ENCODE results near the gene OR51G2.
"Not testable (repeated sequence)": the region's sequence is repeated elsewhere in the genome, so short reads cannot be mapped to it uniquely, and the experiment has no call there.

OR51G2 gene, protein sequence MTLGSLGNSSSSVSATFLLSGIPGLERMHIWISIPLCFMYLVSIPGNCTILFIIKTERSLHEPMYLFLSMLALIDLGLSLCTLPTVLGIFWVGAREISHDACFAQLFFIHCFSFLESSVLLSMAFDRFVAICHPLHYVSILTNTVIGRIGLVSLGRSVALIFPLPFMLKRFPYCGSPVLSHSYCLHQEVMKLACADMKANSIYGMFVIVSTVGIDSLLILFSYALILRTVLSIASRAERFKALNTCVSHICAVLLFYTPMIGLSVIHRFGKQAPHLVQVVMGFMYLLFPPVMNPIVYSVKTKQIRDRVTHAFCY

GRCh38 chr11:4919250-4919649 lies at the start of gene OR51G2:
Gene OR51G2 (minus strand): TSS chr11:4919350. CDS start chr11:4915663, 3,687 bp downstream.
- Mint-ChIP-seq H3K9me3 (no peaks in the 10 kb centered on the region), H3K4me1 (ENCODE audit: low read depth) (no peaks in the 10 kb centered on the region), H3K27me3 (peaks cover 7% of the 10 kb centered on the region), H3K27ac (no peak within 1 kb of the TSS), H3K36me3 (ENCODE audit: low read depth) (no peaks in the 10 kb centered on the region), H3K4me3 (no peak within 1 kb of the TSS)
- DNase-seq = no peak

GRCh38 chr11:4962816-4963215 lies 43.7 kb upstream of the OR51G2 start:
- H3K27ac Mint-ChIP-seq = no peak overlapping the region
- H3K9me3 Mint-ChIP-seq = peaks cover 3% of the 10 kb centered on the region
- no peaks in the 10 kb centered on the region for H3K4me1 Mint-ChIP-seq (ENCODE audit: low read depth)
- no peak for DNase-seq
- H3K4me3 Mint-ChIP-seq = no peak overlapping the region
- H3K27me3 Mint-ChIP-seq = no peaks in the 10 kb centered on the region
- H3K36me3 Mint-ChIP-seq (ENCODE audit: low read depth) = no peaks in the 10 kb centered on the region

GRCh38 chr11:4960877-4961276 lies 41.7 kb upstream of the OR51G2 start:
- Mint-ChIP-seq H3K27ac (no peak overlapping the region), H3K9me3 (peaks cover 3% of the 10 kb centered on the region), H3K4me1 (ENCODE audit: low read depth) (no peaks in the 10 kb centered on the region), H3K4me3 (no peak overlapping the region), H3K27me3 (no peaks in the 10 kb centered on the region), H3K36me3 (ENCODE audit: low read depth) (no peaks in the 10 kb centered on the region)
- no peak for DNase-seq

DNA sequence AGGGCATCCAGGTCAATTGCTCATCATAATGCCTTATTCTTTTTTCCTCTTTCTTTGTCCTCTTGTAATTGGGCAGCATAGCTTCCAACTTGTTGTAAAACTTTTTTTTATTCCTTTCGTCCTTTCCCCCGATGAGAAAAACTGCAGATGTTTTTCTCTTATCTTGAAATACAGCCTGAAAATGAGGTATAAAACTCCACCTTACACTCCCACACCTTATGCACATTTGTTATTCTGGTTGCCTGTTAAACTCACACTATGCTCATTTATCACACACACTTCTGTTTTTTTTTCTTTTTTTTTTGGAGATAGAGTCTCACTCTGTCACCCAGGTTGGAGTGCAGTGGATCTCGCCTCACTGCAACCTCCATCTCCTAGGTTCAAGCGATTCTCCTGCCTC lies 38.2 kb upstream of the OR51G2 start:
- H3K27me3 Mint-ChIP-seq = no peaks in the 10 kb centered on the region
- H3K9me3 Mint-ChIP-seq = no peaks in the 10 kb centered on the region
- no peak overlapping the region for H3K4me3 Mint-ChIP-seq
- H3K4me1 Mint-ChIP-seq (ENCODE audit: low read depth) = no peaks in the 10 kb centered on the region
- H3K36me3 Mint-ChIP-seq (ENCODE audit: low read depth) = no peaks in the 10 kb centered on the region
- no peak for DNase-seq
- no peak overlapping the region for H3K27ac Mint-ChIP-seq

GRCh38 chr11:4955613-4956012 lies 36.5 kb upstream of the OR51G2 start, which contains the start of gene OR51A2:
Gene OR51A2 (minus strand): TSS chr11:4955713. CDS start chr11:4955713, 0 bp downstream.
- H3K9me3 Mint-ChIP-seq; H3K27ac Mint-ChIP-seq; H3K4me1 Mint-ChIP-seq (ENCODE audit: low read depth); H3K27me3 Mint-ChIP-seq; H3K36me3 Mint-ChIP-seq (ENCODE audit: low read depth); H3K4me3 Mint-ChIP-seq; DNase-seq: not testable (repeated sequence)

GRCh38 chr11:4947505-4947904 lies 28.4 kb upstream of the OR51G2 start, which contains the start of gene OR51A4:
Gene OR51A4 (minus strand): TSS chr11:4947605. CDS start chr11:4947100, 505 bp downstream.
- H3K9me3 Mint-ChIP-seq = no peaks in the 10 kb centered on the region
- H3K27ac Mint-ChIP-seq = no peak within 1 kb of the TSS
- DNase-seq = no peak
- no peak within 1 kb of the TSS for H3K4me3 Mint-ChIP-seq
- H3K36me3 Mint-ChIP-seq (ENCODE audit: low read depth) = no peaks in the 10 kb centered on the region
- no peaks in the 10 kb centered on the region for H3K4me1 Mint-ChIP-seq (ENCODE audit: low read depth)
- H3K27me3 Mint-ChIP-seq = no peaks in the 10 kb centered on the region

GRCh38 chr11:4936745-4937144 lies 17.6 kb upstream of the OR51G2 start:
- peaks cover 4% of the 10 kb centered on the region for H3K9me3 Mint-ChIP-seq
- no peak for DNase-seq
- no peaks in the 10 kb centered on the region for H3K4me1 Mint-ChIP-seq (ENCODE audit: low read depth)
- H3K4me3 Mint-ChIP-seq = no peak overlapping the region
- no peaks in the 10 kb centered on the region for H3K36me3 Mint-ChIP-seq (ENCODE audit: low read depth)
- H3K27ac Mint-ChIP-seq = no peak overlapping the region
- H3K27me3 Mint-ChIP-seq = no peaks in the 10 kb centered on the region

- Mint-ChIP-seq H3K4me3 (no peak overlapping the region), H3K36me3 (ENCODE audit: low read depth) (no peaks in the 10 kb centered on the region), H3K4me1 (ENCODE audit: low read depth) (no peaks in the 10 kb centered on the region), H3K9me3 (peaks cover 4% of the 10 kb centered on the region), H3K27me3 (no peaks in the 10 kb centered on the region), H3K27ac (no peak overlapping the region)
- no peak for DNase-seq
Measured at GRCh38 chr11:4932751-4933150, 13.6 kb upstream of the OR51G2 start.

- Mint-ChIP-seq H3K36me3 (ENCODE audit: low read depth) (no peaks in the 10 kb centered on the region), H3K4me1 (ENCODE audit: low read depth) (no peaks in the 10 kb centered on the region), H3K27me3 (peaks cover 7% of the 10 kb centered on the region), H3K27ac (no peak overlapping the region), H3K4me3 (no peak overlapping the region), H3K9me3 (no peaks in the 10 kb centered on the region)
- DNase-seq = no peak
Measured at GRCh38 chr11:4926608-4927007, 7.5 kb upstream of the OR51G2 start.

- no peaks in the 10 kb centered on the region for H3K36me3 Mint-ChIP-seq (ENCODE audit: low read depth)
- H3K4me1 Mint-ChIP-seq (ENCODE audit: low read depth) = no peaks in the 10 kb centered on the region
- H3K4me3 Mint-ChIP-seq = no peak within 1 kb of the TSS
- H3K9me3 Mint-ChIP-seq = no peaks in the 10 kb centered on the region
- H3K27me3 Mint-ChIP-seq = peaks cover 7% of the 10 kb centered on the region
- no peak for DNase-seq
- H3K27ac Mint-ChIP-seq = no peak within 1 kb of the TSS
Measured at GRCh38 chr11:4924239-4924638, 5.1 kb upstream of the OR51G2 start, which contains the start of gene OR51G1. Gene OR51G1 (minus strand): TSS chr11:4924339. CDS start chr11:4924339, 0 bp downstream.

DNA sequence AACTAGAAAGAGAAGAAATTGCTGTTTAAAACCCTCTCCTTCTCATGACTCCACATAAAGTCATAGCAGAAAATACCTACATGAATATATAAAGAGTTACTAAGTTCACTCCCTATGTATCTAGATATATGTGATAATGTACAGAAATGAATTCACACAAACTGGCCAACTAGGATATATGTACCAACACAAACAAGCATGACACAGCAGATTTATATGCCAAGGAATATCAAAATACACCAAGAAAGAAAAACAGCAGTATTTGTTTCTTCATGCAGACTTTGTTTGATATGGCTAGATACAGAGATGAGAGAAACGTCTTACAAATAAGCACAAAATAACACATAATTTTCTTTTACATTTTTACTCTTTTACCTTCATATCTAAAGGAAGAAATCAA lies 3.2 kb upstream of the OR51G2 start:
- peaks cover 7% of the 10 kb centered on the region for H3K27me3 Mint-ChIP-seq
- H3K36me3 Mint-ChIP-seq (ENCODE audit: low read depth) = no peaks in the 10 kb centered on the region
- H3K27ac Mint-ChIP-seq = no peak overlapping the region

GRCh38 chr11:4921796-4922195 lies 2.6 kb upstream of the OR51G2 start:
- Mint-ChIP-seq H3K36me3 (ENCODE audit: low read depth) (no peaks in the 10 kb centered on the region), H3K4me1 (ENCODE audit: low read depth) (no peaks in the 10 kb centered on the region), H3K27me3 (peaks cover 7% of the 10 kb centered on the region), H3K9me3 (no peaks in the 10 kb centered on the region), H3K4me3 (no peak overlapping the region), H3K27ac (no peak overlapping the region)
- no peak for DNase-seq

More for the DNA sequence above, 3.2 kb upstream of the OR51G2 start:
- H3K4me3 Mint-ChIP-seq = no peak overlapping the region
- H3K9me3 Mint-ChIP-seq = no peaks in the 10 kb centered on the region
- no peak for DNase-seq
- H3K4me1 Mint-ChIP-seq (ENCODE audit: low read depth) = no peaks in the 10 kb centered on the region

GRCh38 chr11:4916581-4916980 lies 2.6 kb downstream of the OR51G2 start:
- Mint-ChIP-seq H3K9me3 (no peaks in the 10 kb centered on the region), H3K27ac (no peak overlapping the region), H3K4me3 (no peak overlapping the region), H3K4me1 (ENCODE audit: low read depth) (no peaks in the 10 kb centered on the region), H3K36me3 (ENCODE audit: low read depth) (no peaks in the 10 kb centered on the region), H3K27me3 (no peaks in the 10 kb centered on the region)
- DNase-seq = no peak

DNA sequence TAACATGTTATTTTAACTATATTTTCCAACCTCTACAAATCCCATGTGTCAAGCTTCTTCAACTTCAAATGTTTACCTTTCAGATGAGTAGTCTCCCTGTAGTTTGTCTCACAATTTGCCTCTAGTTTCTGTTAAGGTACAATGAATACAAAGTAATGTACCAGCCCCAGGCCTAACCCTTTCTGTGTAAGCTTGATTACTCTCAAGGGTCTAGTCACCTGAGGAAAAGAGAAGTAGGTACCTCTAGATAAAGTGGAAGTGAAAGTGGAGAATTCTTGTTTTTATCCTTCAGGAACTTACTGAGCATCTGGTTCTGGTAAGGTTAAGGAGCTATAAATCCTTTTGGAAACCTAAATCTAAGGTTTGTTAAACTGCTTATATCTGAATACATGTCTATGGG lies 15.7 kb downstream of the OR51G2 start, which contains the start of gene OR51A7:
TSS of gene OR51A7 (plus strand) at position 300 of the 400 bp plus-strand sequence. CDS start 3,587 bp downstream, outside the sequence.
- Mint-ChIP-seq H3K4me3 (no peak within 1 kb of the TSS), H3K9me3 (no peaks in the 10 kb centered on the region), H3K27me3 (peaks cover 2% of the 10 kb centered on the region), H3K4me1 (ENCODE audit: low read depth) (no peaks in the 10 kb centered on the region), H3K27ac (no peak within 1 kb of the TSS), H3K36me3 (ENCODE audit: low read depth) (no peaks in the 10 kb centered on the region)
- DNase-seq = no peak

GRCh38 chr11:4891996-4892640 lies 27.0 kb downstream of the OR51G2 start:
- Mint-ChIP-seq H3K9me3 (no peaks in the 10 kb centered on the region), H3K27me3 (no peaks in the 10 kb centered on the region), H3K4me3 (no peak overlapping the region), H3K27ac (no peak overlapping the region), H3K36me3 (ENCODE audit: low read depth) (no peaks in the 10 kb centered on the region), H3K4me1 (ENCODE audit: low read depth) (no peaks in the 10 kb centered on the region)
- DNase-seq = no peak

Data from activated T-cell treated with anti-CD3 and anti-CD28 coated beads, Interleukin-2, amount 50 U/mL, for 24 hours (primary cell).